HEK293 (cell line): Measurements from ENCODE around the gene SIM2.

Experiments
- CTCF ChIP-seq: fragments of 450-650 bp; formaldehyde crosslinking; IDR thresholded peaks from 2 replicates; pipeline ENCODE4 v1.5.1; 2016; ENCODE audit warnings: missing biosample characterization, missing genetic modification characterization
- PRDM6 ChIP-seq: fragments of 450-650 bp; formaldehyde crosslinking; IDR thresholded peaks from 2 replicates; pipeline ENCODE4 v1.5.1; 2017; ENCODE audit warnings: missing biosample characterization, missing genetic modification characterization
- YY1 ChIP-seq: fragments of 450-650 bp; formaldehyde crosslinking; IDR thresholded peaks from 2 replicates; pipeline ENCODE4 v1.5.1; 2018; ENCODE audit warnings: missing biosample characterization, missing genetic modification characterization
- ZBTB10 ChIP-seq: fragments of 450-650 bp; formaldehyde crosslinking; IDR thresholded peaks from 2 replicates; pipeline ENCODE4 v1.5.1; 2016; ENCODE audit warnings: missing biosample characterization, missing genetic modification characterization
- ZFP3 ChIP-seq: fragments of 450-650 bp; formaldehyde crosslinking; IDR thresholded peaks from 2 replicates; pipeline ENCODE4 v1.5.1; 2016; ENCODE audit warnings: low read depth, missing biosample characterization, missing genetic modification characterization
- ZNF76 ChIP-seq: fragments of 450-650 bp; formaldehyde crosslinking; IDR thresholded peaks from 2 replicates; pipeline ENCODE4; 2016; ENCODE audit warnings: low read depth, missing biosample characterization, missing genetic modification characterization, borderline replicate concordance
- ZNF777 ChIP-seq: fragments of 450-650 bp; formaldehyde crosslinking; IDR thresholded peaks from 2 replicates; pipeline ENCODE4 v1.5.1; 2017; ENCODE audit warnings: missing biosample characterization, missing genetic modification characterization, borderline replicate concordance
- TF ChIP-seq, protein P1 (sequence below): fragments of 450-650 bp; formaldehyde crosslinking; IDR thresholded peaks from 2 replicates; pipeline ENCODE4 v1.5.1; 2017; ENCODE audit warnings: missing biosample characterization, mild to moderate bottlenecking, missing genetic modification characterization, moderate library complexity
- TF ChIP-seq, protein P2 (sequence below): fragments of 450-650 bp; formaldehyde crosslinking; IDR thresholded peaks from 2 replicates; pipeline ENCODE4 v1.5.1; 2016; ENCODE audit warnings: missing biosample characterization, missing genetic modification characterization

GRCh38 chr21:36663033-36663855, 35.7 kb upstream of the SIM2 start:
- TF ChIP-seq CTCF (tag by site-specific recombination): no peak
- TF ChIP-seq ZBTB10 (tag by site-specific recombination): no peak
- no peak for TF ChIP-seq ZNF777 (tag by site-specific recombination)
- TF ChIP-seq PRDM6 (tag by site-specific recombination): no peak
- no peak for TF ChIP-seq ZFP3
- no peak for TF ChIP-seq YY1 (tag by site-specific recombination)
- TF ChIP-seq, protein P1, sequence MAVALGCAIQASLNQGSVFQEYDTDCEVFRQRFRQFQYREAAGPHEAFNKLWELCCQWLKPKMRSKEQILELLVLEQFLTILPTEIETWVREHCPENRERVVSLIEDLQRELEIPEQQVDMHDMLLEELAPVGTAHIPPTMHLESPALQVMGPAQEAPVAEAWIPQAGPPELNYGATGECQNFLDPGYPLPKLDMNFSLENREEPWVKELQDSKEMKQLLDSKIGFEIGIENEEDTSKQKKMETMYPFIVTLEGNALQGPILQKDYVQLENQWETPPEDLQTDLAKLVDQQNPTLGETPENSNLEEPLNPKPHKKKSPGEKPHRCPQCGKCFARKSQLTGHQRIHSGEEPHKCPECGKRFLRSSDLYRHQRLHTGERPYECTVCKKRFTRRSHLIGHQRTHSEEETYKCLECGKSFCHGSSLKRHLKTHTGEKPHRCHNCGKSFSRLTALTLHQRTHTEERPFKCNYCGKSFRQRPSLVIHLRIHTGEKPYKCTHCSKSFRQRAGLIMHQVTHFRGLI (tag by site-specific recombination): no peak
- TF ChIP-seq, protein P2, sequence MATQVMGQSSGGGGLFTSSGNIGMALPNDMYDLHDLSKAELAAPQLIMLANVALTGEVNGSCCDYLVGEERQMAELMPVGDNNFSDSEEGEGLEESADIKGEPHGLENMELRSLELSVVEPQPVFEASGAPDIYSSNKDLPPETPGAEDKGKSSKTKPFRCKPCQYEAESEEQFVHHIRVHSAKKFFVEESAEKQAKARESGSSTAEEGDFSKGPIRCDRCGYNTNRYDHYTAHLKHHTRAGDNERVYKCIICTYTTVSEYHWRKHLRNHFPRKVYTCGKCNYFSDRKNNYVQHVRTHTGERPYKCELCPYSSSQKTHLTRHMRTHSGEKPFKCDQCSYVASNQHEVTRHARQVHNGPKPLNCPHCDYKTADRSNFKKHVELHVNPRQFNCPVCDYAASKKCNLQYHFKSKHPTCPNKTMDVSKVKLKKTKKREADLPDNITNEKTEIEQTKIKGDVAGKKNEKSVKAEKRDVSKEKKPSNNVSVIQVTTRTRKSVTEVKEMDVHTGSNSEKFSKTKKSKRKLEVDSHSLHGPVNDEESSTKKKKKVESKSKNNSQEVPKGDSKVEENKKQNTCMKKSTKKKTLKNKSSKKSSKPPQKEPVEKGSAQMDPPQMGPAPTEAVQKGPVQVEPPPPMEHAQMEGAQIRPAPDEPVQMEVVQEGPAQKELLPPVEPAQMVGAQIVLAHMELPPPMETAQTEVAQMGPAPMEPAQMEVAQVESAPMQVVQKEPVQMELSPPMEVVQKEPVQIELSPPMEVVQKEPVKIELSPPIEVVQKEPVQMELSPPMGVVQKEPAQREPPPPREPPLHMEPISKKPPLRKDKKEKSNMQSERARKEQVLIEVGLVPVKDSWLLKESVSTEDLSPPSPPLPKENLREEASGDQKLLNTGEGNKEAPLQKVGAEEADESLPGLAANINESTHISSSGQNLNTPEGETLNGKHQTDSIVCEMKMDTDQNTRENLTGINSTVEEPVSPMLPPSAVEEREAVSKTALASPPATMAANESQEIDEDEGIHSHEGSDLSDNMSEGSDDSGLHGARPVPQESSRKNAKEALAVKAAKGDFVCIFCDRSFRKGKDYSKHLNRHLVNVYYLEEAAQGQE (tag by site-specific recombination): no peak
- no peak for TF ChIP-seq ZNF76 (tag by site-specific recombination)
